AG09319 (cell line): ENCODE measurements around the gene RAB1B.

Experiments
- DNase-seq: peaks from one replicate; pipeline ENCODE4 v3.0.0-alpha.2; 2010; ENCODE audit warnings: low read depth; ENCODE audit errors: extremely low read depth
- TF ChIP-seq, protein P1 (sequence below): IDR thresholded peaks from 2 replicates; pipeline ENCODE4 v1.5.1; 2011; ENCODE audit warnings: low read depth, mild to moderate bottlenecking, inconsistent platforms, low read length, moderate library complexity

RAB1B gene

DNA sequence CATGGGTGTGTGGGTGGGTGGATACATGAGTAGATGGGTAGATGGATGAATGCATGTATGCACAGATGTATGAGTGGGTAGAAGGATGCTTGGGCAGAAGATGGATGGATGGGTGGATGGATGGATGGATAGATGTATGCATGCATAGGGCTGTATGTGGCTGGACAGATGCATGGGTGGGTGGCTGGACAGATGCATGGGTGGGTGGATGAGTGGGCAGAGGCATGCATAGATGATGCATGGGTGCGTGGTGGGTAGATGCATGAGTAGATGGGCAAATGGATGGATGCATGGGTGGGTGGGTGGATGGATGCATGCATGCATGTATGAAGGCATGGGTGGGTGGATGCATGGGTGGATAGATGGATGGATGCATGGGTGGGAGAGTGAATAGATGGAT is 55.2 kb downstream of the RAB1B start:
- TF ChIP-seq, protein P1, sequence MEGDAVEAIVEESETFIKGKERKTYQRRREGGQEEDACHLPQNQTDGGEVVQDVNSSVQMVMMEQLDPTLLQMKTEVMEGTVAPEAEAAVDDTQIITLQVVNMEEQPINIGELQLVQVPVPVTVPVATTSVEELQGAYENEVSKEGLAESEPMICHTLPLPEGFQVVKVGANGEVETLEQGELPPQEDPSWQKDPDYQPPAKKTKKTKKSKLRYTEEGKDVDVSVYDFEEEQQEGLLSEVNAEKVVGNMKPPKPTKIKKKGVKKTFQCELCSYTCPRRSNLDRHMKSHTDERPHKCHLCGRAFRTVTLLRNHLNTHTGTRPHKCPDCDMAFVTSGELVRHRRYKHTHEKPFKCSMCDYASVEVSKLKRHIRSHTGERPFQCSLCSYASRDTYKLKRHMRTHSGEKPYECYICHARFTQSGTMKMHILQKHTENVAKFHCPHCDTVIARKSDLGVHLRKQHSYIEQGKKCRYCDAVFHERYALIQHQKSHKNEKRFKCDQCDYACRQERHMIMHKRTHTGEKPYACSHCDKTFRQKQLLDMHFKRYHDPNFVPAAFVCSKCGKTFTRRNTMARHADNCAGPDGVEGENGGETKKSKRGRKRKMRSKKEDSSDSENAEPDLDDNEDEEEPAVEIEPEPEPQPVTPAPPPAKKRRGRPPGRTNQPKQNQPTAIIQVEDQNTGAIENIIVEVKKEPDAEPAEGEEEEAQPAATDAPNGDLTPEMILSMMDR = no peak
- DNase-seq = no peak

DNA sequence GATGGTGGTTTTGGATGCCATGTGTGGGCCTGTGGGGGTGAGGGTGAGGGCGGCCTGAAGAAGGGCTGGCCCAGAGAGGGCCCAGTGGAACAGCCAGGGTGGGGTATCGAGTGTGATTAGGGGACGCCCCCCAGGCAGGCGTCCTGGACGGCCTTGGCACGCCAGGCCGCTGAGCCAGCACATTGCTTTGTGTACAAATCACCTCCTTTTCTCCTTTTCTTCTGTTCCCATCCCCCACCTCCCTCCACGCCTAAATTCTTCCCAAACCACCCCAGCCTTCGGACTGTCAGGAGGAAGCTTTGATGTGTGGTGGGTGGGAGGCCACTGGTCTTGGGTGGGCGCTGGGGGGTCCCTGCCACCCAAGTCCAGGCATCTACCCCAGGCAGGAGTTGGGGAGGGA is 56.2 kb downstream of the RAB1B start:
- TF ChIP-seq, protein P1 = no peak
- no peak for DNase-seq

DNA sequence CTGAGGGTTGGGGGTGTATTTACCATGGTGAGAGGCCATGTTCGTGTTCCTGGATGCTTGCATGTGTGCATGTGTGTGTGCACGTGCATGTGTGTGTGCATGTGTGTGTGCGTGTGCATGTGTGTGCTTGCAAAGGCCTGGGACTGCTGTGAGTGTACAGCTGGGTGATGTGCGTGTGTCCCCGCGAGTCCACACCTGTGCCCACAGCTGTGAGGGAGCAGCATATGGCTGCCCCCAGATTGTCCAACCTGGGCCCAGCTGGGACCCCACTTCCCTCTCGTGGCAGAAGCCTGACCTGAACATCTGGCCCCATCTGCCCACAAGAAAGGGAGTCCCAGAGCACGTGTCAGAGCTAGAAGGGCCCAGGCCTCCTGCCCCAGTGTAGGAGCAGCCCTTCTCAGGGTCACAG is 56.8 kb downstream of the RAB1B start:
- DNase-seq = no peak
- TF ChIP-seq, protein P1 = no peak

DNA sequence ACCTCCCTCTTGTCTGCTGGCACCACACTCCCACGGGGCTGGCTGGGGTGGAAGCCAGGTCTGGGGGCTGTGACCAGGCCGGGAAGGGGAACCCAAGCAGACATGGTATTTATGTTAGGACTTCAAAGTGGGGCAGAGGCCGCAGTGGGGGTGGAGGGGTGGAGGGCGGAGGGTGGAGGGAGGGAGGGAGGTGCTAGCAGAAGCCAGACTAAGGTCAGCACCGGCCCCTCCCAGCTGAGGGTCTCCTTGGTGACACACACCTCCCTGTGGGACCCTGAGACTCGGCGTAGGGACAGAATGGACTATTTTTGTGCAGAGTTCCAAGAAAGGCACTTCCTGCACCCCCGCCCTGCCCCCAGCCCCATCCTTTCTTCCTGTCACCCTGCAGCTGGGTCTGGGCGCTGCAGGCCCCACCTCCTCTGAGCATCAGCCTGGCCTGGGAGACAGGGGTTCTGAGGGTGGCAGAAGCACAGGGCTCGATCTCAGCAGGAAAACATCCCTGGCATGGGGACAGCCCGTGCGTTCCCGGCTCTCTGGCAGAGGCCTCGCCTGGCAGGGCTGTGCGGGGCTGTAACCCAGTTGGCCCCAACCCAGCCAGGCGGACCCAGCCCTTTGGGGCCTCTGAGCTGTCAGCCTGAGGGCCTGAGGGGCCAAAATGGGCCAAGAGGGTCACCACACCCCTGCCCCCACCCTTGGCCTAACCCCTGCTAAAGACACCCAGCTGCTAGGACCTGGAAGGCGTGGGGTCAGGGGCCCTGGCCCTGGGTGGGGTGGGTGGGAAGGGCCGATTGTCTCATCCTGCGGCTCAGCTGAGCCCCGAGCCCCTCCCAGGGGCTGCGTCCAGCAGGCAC is 58.0 kb downstream of the RAB1B start:
- DNase-seq = no peak
- TF ChIP-seq, protein P1 = no peak
